MCF 10A (cell line): ENCODE data around the gene CEBPZOS. TPM values are rescaled to one million over a fixed set of nuclear protein-coding genes. Genes with fewer than 3 reads are reported as not detected.
"Not testable (repeated sequence)": the region's sequence is repeated elsewhere in the genome, so short reads cannot be mapped to it uniquely, and the experiment has no call there.

Experiments used
- BruUV-seq: library from RNA; stranded (reverse); fragments of 400-500 nt; replicated peaks from 2 replicates; lab custom pipeline; 2021; lab: Mats Ljungman, UMichigan
- CTCF ChIA-PET: fragments of 300-600 bp; sonication (Branson Sonifier 250); formaldehyde crosslinking; extraction: SDS; loops from one replicate; lab custom pipeline; 2021; ENCODE audit warnings: antibody characterized with exemption, inconsistent platforms; lab: Yijun Ruan, JAX
- POLR2A ChIA-PET: fragments of 300-600, 350-650 bp; sonication (Branson Sonifier 250); formaldehyde crosslinking; extraction: SDS; loops from one replicate; lab custom pipeline; 2020; ENCODE audit warnings: antibody characterized with exemption, inconsistent platforms; lab: Yijun Ruan, JAX
- DNase-seq: peaks from one replicate; pipeline ENCODE4 v3.0.0-alpha.2; 2018; ENCODE audit not compliant: unreplicated experiment
- H3K27ac Mint-ChIP-seq: one replicate; pipeline ENCODE4 v1.8.0; 2022; ENCODE audit warnings: mild to moderate bottlenecking, low read depth, mixed read lengths; ENCODE audit not compliant: unreplicated experiment
- H3K27me3 Mint-ChIP-seq: one replicate; pipeline ENCODE4 v1.8.0; 2022; ENCODE audit warnings: mixed read lengths; ENCODE audit not compliant: insufficient read depth, unreplicated experiment
- H3K36me3 Mint-ChIP-seq: one replicate; pipeline ENCODE4 v1.8.0; 2022; ENCODE audit warnings: mild to moderate bottlenecking, moderate library complexity, mixed read lengths; ENCODE audit not compliant: insufficient read depth, unreplicated experiment
- H3K4me1 Mint-ChIP-seq: one replicate; pipeline ENCODE4 v1.8.0; 2022; ENCODE audit warnings: mixed read lengths; ENCODE audit not compliant: insufficient read depth, unreplicated experiment
- H3K4me3 Mint-ChIP-seq: one replicate; pipeline ENCODE4 v1.8.0; 2022; ENCODE audit warnings: mild to moderate bottlenecking, moderate library complexity, mixed read lengths; ENCODE audit not compliant: unreplicated experiment
- H3K9me3 Mint-ChIP-seq: one replicate; pipeline ENCODE4 v1.8.0; 2022; ENCODE audit warnings: mixed read lengths; ENCODE audit not compliant: unreplicated experiment
- intact Hi-C: fragments of 100-400 bp; cut with micrococcal nuclease; formaldehyde crosslinking; loops from 2 replicates; pipeline ENCODE4 v1.14.1; 2022
- total RNA-seq: library from RNA; stranded (reverse); gene quantifications from 2 replicates; pipeline ENCODE4 v1.2.3, GENCODE V29; 2022
- TF ChIP-seq, protein P1 (sequence below): fragments of 200-600 bp; IDR thresholded peaks from one replicate; pipeline ENCODE4 v1.8.0; 2022; ENCODE audit warnings: antibody characterized with exemption, mild to moderate bottlenecking; ENCODE audit not compliant: unreplicated experiment

The CEBPZOS gene
- total RNA-seq, 1 experiment from 2014 or later, result 38.5 TPM

DNA sequence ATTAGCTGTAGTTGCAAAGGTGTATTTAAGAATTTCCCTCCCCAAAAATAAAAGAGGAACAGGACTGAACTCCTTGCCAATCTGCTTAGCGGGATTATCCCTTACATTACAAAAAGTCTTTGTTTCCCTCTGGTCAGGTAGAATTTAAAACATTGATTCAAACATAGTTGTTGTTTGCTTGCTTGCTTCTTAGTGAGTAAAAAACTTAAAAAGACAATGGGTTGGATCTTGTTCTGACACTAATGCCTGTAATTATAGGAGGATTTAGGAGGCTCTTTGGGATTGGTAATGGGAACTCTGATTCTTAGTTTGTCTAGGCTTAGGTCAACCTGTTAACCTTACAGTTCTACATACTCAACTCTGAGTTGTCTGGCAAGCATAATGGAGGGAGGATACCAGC is 3.7 kb upstream of the CEBPZOS start:
- H3K27ac Mint-ChIP-seq, result no peak overlapping the region
- CTCF ChIA-PET, result interaction anchor here (5.8 kb wide), 1 partner anchor 24 kb away, joined by 32 read pairs; no protein-coding TSS in a partner anchor
- TF ChIP-seq, protein P1, sequence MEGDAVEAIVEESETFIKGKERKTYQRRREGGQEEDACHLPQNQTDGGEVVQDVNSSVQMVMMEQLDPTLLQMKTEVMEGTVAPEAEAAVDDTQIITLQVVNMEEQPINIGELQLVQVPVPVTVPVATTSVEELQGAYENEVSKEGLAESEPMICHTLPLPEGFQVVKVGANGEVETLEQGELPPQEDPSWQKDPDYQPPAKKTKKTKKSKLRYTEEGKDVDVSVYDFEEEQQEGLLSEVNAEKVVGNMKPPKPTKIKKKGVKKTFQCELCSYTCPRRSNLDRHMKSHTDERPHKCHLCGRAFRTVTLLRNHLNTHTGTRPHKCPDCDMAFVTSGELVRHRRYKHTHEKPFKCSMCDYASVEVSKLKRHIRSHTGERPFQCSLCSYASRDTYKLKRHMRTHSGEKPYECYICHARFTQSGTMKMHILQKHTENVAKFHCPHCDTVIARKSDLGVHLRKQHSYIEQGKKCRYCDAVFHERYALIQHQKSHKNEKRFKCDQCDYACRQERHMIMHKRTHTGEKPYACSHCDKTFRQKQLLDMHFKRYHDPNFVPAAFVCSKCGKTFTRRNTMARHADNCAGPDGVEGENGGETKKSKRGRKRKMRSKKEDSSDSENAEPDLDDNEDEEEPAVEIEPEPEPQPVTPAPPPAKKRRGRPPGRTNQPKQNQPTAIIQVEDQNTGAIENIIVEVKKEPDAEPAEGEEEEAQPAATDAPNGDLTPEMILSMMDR, result no peak
- POLR2A ChIA-PET, result interaction anchor here (0.7 kb wide), 1 partner anchor 18 kb away, joined by 3 read pairs; no protein-coding TSS in a partner anchor
- BruUV-seq, result no TSS peak
- H3K9me3 Mint-ChIP-seq, result no peaks in the 10 kb centered on the region
- intact Hi-C loops, result no loop called here
- H3K27me3 Mint-ChIP-seq, result no peaks in the 10 kb centered on the region
- H3K4me3 Mint-ChIP-seq, result no peak overlapping the region
- H3K36me3 Mint-ChIP-seq, result peaks cover 5% of the 10 kb centered on the region
- no peak for DNase-seq
- peaks cover 14% of the 10 kb centered on the region for H3K4me1 Mint-ChIP-seq

DNA sequence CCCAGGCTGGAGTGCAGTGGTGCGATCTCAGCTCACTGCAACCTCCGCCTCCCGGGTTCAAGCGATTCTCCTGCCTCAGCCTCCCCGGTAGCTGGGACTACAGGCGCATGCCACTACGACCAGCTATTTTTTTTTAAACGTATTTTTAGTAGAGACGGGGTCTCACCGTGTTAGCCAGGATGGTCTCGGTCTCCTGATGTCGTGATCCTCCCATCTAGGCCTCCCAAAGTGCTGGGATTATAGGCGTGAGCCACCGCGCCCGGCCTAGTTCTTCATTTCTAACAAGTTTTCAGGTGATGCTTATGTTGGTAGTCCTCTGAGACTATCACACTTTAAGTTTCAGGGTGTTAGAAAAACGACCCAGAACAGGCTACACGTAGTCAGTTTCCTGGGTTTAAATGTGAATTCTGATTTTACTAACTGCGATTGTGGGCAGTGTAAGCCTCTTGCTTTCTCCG is 405 bp upstream of the CEBPZOS start:
- H3K9me3 Mint-ChIP-seq, H3K4me1 Mint-ChIP-seq, H3K27me3 Mint-ChIP-seq, BruUV-seq, intact Hi-C loops, DNase-seq: not testable (repeated sequence)
- peak overlapping the region; percentile 85 for H3K4me3 Mint-ChIP-seq
- H3K36me3 Mint-ChIP-seq, result peaks cover 20% of the 10 kb centered on the region
- H3K27ac Mint-ChIP-seq, result peak overlapping the region; percentile 87
- ChIA-PET CTCF (interaction anchor here (0.5 to 1.5 kb wide), 5 partner anchors 23 to 907 kb away, joined by 3 to 4 read pairs (median 3); no protein-coding TSS in a partner anchor), POLR2A (interaction anchor here (0.6 to 1.6 kb wide), 4 partner anchors 9 to 112 kb away, joined by 3 to 13 read pairs (median 4); partner anchors contain the start of genes CEBPZ, GPATCH11, HEATR5B and NDUFAF7)

DNA sequence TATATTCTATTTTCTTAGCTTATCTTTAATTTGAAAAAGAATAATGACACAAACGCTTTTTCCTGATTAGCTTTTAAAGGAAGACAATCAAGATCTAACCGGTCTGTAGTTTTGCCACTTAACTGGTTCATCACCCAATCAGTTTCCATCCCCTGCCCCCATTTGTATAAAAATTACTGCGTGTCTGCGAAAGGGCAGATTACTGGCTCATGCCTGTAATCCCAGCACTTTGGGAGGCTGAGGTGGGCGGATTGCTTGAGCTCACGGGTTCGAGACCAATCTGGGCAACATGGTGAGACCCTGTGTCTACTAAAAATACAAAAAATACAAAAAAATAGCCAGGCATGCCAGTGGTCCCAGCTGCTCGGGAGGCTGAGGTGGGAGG is 2.4 kb downstream of the CEBPZOS start:
- BruUV-seq, result no TSS peak
- ChIA-PET CTCF (interaction anchor here (1.4 to 1.6 kb wide), 2 partner anchors 31 to 34 kb away, joined by 3 to 4 read pairs; no protein-coding TSS in a partner anchor), POLR2A (interaction anchor here (0.6 to 1.6 kb wide), 13 partner anchors 8 to 128 kb away, joined by 3 to 10 read pairs (median 3); partner anchors contain the start of genes CEBPZ, EIF2AK2 and NDUFAF7)
- intact Hi-C loops, result no loop called here
- Mint-ChIP-seq H3K4me3 (no peak overlapping the region), H3K27ac (no peak overlapping the region), H3K36me3 (peaks cover 46% of the 10 kb centered on the region), H3K9me3 (peaks cover 4% of the 10 kb centered on the region), H3K27me3 (no peaks in the 10 kb centered on the region), H3K4me1 (peaks cover 6% of the 10 kb centered on the region)
- TF ChIP-seq, protein P1, result no peak
- DNase-seq, result no peak

DNA sequence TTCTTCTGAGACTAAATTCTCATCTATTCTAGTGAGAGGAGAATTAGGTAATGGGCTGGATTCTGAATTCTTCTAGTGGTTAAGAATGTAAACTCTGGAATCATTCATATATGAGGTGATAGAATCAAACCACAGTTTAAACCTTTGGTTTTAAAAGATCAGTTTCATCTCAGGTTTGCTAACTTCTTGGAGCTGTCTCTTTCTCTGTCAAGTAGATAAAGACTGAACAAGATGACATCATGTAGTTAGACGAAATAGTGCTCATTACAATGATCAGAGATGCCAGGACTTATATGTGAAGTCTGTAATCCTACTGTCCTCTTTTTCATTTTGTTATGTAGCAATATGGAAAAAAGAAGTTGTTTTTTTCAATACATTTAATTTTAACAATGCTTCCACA is 4.9 kb downstream of the CEBPZOS start:
- intact Hi-C loops, result no loop called here
- CTCF ChIA-PET, result interaction anchor here (0.6 to 1.2 kb wide), 4 partner anchors 12 to 32 kb away, joined by 3 to 5 read pairs (median 3); no protein-coding TSS in a partner anchor

More for the DNA sequence above, 4.9 kb downstream of the CEBPZOS start:
- POLR2A ChIA-PET, result no interaction called here
- DNase-seq, result no peak
- Mint-ChIP-seq H3K9me3 (peaks cover 15% of the 10 kb centered on the region), H3K36me3 (peaks cover 67% of the 10 kb centered on the region), H3K4me3 (no peak overlapping the region), H3K4me1 (peaks cover 6% of the 10 kb centered on the region), H3K27ac (no peak overlapping the region), H3K27me3 (no peaks in the 10 kb centered on the region)
- TF ChIP-seq, protein P1, result no peak
- no TSS peak for BruUV-seq
